ENCODE measurements around the gene INF2. TPM values are rescaled to one million over a fixed set of nuclear protein-coding genes. Genes with fewer than 3 reads are reported as not detected.
A peak's percentile ranks its signal among the peaks of the same experiment; 100 is the strongest.

INF2 gene
- total and polyA plus RNA-seq, 9 of the 15 experiments (the other 6 are each of a cell fraction or from before 2014, with no cell fraction given), result 0.56 to 31.3 (median 7.8) TPM

- TF ChIP-seq ZNF778 (CRISPR knock-in tag; IDR thresholded peaks at IDR 0.05), result no peak
- TF ChIP-seq HDAC6 (IDR thresholded peaks at IDR 0.05; ENCODE audit: low read depth, low read length), result no peak
- no peak for TF ChIP-seq ZNF12 (CRISPR knock-in tag; IDR thresholded peaks at IDR 0.05)
- TF ChIP-seq TAF1 (IDR thresholded peaks at IDR 0.05; ENCODE audit: control insufficient read depth, extremely low read depth, insufficient read depth, low read length, severe bottlenecking), result no peak
- no peak for TF ChIP-seq SAFB2 (IDR thresholded peaks at IDR 0.05; ENCODE audit: borderline replicate concordance, low read depth, low read length, severe bottlenecking)
- TF ChIP-seq ZBED1 (IDR thresholded peaks at IDR 0.05), result no peak
- no peak for TF ChIP-seq NCOR1 (IDR thresholded peaks at IDR 0.05)
- TF ChIP-seq DDX20 (tag; IDR thresholded peaks at IDR 0.05; ENCODE audit: low read depth), result no peak
- TF ChIP-seq SPI1 (IDR thresholded peaks at IDR 0.05; ENCODE audit: borderline replicate concordance, low read depth, low read length), result peak; percentile 26; the same call in 1 of the 2 replicates
- TF ChIP-seq HLTF (IDR thresholded peaks at IDR 0.05), result no peak
- TF ChIP-seq, protein P1, sequence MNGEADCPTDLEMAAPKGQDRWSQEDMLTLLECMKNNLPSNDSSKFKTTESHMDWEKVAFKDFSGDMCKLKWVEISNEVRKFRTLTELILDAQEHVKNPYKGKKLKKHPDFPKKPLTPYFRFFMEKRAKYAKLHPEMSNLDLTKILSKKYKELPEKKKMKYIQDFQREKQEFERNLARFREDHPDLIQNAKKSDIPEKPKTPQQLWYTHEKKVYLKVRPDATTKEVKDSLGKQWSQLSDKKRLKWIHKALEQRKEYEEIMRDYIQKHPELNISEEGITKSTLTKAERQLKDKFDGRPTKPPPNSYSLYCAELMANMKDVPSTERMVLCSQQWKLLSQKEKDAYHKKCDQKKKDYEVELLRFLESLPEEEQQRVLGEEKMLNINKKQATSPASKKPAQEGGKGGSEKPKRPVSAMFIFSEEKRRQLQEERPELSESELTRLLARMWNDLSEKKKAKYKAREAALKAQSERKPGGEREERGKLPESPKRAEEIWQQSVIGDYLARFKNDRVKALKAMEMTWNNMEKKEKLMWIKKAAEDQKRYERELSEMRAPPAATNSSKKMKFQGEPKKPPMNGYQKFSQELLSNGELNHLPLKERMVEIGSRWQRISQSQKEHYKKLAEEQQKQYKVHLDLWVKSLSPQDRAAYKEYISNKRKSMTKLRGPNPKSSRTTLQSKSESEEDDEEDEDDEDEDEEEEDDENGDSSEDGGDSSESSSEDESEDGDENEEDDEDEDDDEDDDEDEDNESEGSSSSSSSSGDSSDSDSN (IDR thresholded peaks at IDR 0.05; ENCODE audit: borderline replicate concordance in 1 of 2, low read depth in 2 of 2, low read length in 2 of 2), result no peak
- TF ChIP-seq ZNF24 (IDR thresholded peaks at IDR 0.05), result no peak
- no peak for TF ChIP-seq TCF15 (CRISPR knock-in tag; IDR thresholded peaks at IDR 0.05)
- TF ChIP-seq RB1 (IDR thresholded peaks at IDR 0.05; ENCODE audit: low read depth), result 0 out of 2 replicates have a peak, but pooled peaks have one; percentile 48
- TF ChIP-seq RBM22 (IDR thresholded peaks at IDR 0.05; ENCODE audit: low read depth, low read length, poor library complexity, severe bottlenecking), result no peak
- TF ChIP-seq ZNF445 (CRISPR knock-in tag; IDR thresholded peaks at IDR 0.05; ENCODE audit: low read depth), result no peak
- no peak for TF ChIP-seq ZSCAN32 (CRISPR knock-in tag; IDR thresholded peaks at IDR 0.05)
- TF ChIP-seq ZNF239 (CRISPR knock-in tag; IDR thresholded peaks at IDR 0.05), result no peak
- TF ChIP-seq BRD9 (IDR thresholded peaks at IDR 0.05; ENCODE audit: low read depth, partially characterized antibody), result no peak
- TF ChIP-seq SMAD4 (CRISPR knock-in tag; conservative IDR thresholded peaks at IDR 0.05), result no peak
- TF ChIP-seq ZBTB7A (IDR thresholded peaks at IDR 0.05; ENCODE audit: borderline replicate concordance, control insufficient read depth, low read depth, low read length), result peak; percentile 91
- TF ChIP-seq ZNF3 (CRISPR knock-in tag; IDR thresholded peaks at IDR 0.05), result no peak
- TF ChIP-seq CXXC5 (CRISPR knock-in tag; IDR thresholded peaks at IDR 0.05), result no peak
- TF ChIP-seq CREB1 (IDR thresholded peaks at IDR 0.05), result no peak
- no peak for TF ChIP-seq CREB1 (CRISPR knock-in tag; IDR thresholded peaks at IDR 0.05)
- TF ChIP-seq PHF8 (IDR thresholded peaks at IDR 0.05; ENCODE audit: borderline replicate concordance, low read length), result no peak
- no peak for TF ChIP-seq ZNF324 (CRISPR knock-in tag; IDR thresholded peaks at IDR 0.05)
- TF ChIP-seq ZC3H8 (IDR thresholded peaks at IDR 0.05), result no peak
- TF ChIP-seq EZH2 (IDR thresholded peaks at IDR 0.05; ENCODE audit: borderline replicate concordance, low read depth, low read length), result no peak
These were observed 39.1 kb upstream of the INF2 start (continued) for GRCh38 chr14:104650057-104650980.

Data from K562 (cell line).